ENCODE measurements around the gene FXYD3. TPM values are rescaled to one million over a fixed set of nuclear protein-coding genes. Genes with fewer than 3 reads are reported as not detected.

FXYD3 gene
- total RNA-seq, 2 experiments from 2014 or later, result 0.35 to 0.88 TPM

GRCh38 chr19:35093941-35094647 lies 21.5 kb upstream of the FXYD3 start:
- Histone ChIP-seq H2AFZ (ENCODE audit: low read length) (no peak overlapping the region), H3K4me3 (ENCODE audit: low read depth, low read length, poor library complexity, severe bottlenecking) (no peak overlapping the region), H3K9me3 (ENCODE audit: low read length) (no peaks in the 10 kb centered on the region), H3K9me2 (ENCODE audit: insufficient read depth, low read length) (no peaks in the 10 kb centered on the region), H3K36me3 (ENCODE audit: insufficient read depth, low read length) (no peaks in the 10 kb centered on the region), H4K20me1 (ENCODE audit: insufficient read depth, low read length) (no peaks in the 10 kb centered on the region), H3K79me2 (ENCODE audit: insufficient read depth, low read depth, low read length) (no peaks in the 10 kb centered on the region), H3K4me2 (ENCODE audit: low read length) (no peak overlapping the region), H3K4me1 (ENCODE audit: insufficient read depth, low read length, poor library complexity, severe bottlenecking) (peaks cover 23% of the 10 kb centered on the region), H3K27ac (ENCODE audit: low read depth, low read length, poor library complexity, severe bottlenecking) (no peak overlapping the region)
- BruUV-seq (replicated peaks), result no TSS peak
- ChIA-PET POLR2A (no interaction called here), CTCF (ENCODE audit: unreplicated experiment) (no interaction called here)
- TF ChIP-seq EZH2phosphoT487 (IDR thresholded peaks at IDR 0.05; ENCODE audit: borderline replicate concordance, low read depth, low read length) (no peak), CTCF (conservative IDR thresholded peaks at IDR 0.05; ENCODE audit: low read length) (no peak)
- DNase-seq (ENCODE audit: low spot score), result no peak
- intact Hi-C loops (cut with micrococcal nuclease; ENCODE audit: unreplicated experiment), result no loop called here

- H3K4me1 ChIP-seq (ENCODE audit: insufficient read depth, low read length, poor library complexity, severe bottlenecking), result peaks cover 17% of the 10 kb centered on the region
- ChIA-PET CTCF (ENCODE audit: unreplicated experiment) (no interaction called here), POLR2A (no interaction called here)
- H3K9me3 ChIP-seq (ENCODE audit: low read length), result no peaks in the 10 kb centered on the region
- no peak overlapping the region for H3K27ac ChIP-seq (ENCODE audit: low read depth, low read length, poor library complexity, severe bottlenecking)
- no peaks in the 10 kb centered on the region for H3K36me3 ChIP-seq (ENCODE audit: insufficient read depth, low read length)
- H2AFZ ChIP-seq (ENCODE audit: low read length), result no peak overlapping the region
- no TSS peak for BruUV-seq (replicated peaks)
- H3K4me2 ChIP-seq (ENCODE audit: low read length), result no peak overlapping the region
- H3K79me2 ChIP-seq (ENCODE audit: insufficient read depth, low read depth, low read length), result no peaks in the 10 kb centered on the region
- TF ChIP-seq EZH2phosphoT487 (IDR thresholded peaks at IDR 0.05; ENCODE audit: borderline replicate concordance, low read depth, low read length) (no peak), CTCF (conservative IDR thresholded peaks at IDR 0.05; ENCODE audit: low read length) (no peak)
- no peak for DNase-seq (ENCODE audit: low spot score)
- no peaks in the 10 kb centered on the region for H4K20me1 ChIP-seq (ENCODE audit: insufficient read depth, low read length)
- H3K4me3 ChIP-seq (ENCODE audit: low read depth, low read length, poor library complexity, severe bottlenecking), result no peak overlapping the region
- H3K9me2 ChIP-seq (ENCODE audit: insufficient read depth, low read length), result no peaks in the 10 kb centered on the region
- intact Hi-C loops (cut with micrococcal nuclease; ENCODE audit: unreplicated experiment), result no loop called here
Observed at GRCh38 chr19:35094656-35095055, 21.0 kb upstream of the FXYD3 start.

DNA sequence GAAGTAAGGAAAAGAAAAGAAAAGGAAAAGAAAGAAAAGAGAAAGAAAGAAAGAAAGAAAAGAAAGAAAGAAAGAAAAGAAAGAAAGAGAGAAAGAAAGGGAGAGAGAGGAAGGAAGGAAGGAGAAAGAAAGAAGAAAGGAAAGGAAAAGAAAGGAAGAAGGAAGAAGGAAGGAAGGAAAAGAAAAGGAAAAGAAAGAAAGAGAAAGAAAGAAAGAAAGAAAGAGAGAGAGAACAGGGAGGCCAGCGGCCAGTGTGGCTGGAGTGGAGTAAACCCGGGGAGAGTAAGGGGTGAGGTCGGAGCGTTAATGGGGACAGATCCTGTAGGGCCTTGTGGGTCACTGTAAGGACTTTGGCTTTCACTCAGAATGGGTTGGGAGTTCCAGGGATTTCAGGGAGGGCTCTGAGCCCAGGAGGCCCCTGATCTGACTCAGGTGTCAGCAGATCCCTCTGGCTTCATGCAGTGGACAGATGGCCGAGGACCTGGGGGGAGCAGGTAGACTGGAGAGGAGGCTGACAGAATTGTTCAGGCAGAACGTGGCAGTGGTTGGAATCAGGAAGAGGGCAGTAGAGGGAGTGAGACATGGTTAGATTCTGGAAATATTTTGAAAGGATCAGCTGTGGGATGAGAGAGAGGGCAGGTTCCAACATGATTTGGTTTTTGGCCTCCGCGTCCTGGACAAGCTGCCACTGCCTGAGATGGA lies 19.8 kb upstream of the FXYD3 start:
- TF ChIP-seq EZH2phosphoT487 (IDR thresholded peaks at IDR 0.05; ENCODE audit: borderline replicate concordance, low read depth, low read length), result no peak
- no peak for TF ChIP-seq CTCF (conservative IDR thresholded peaks at IDR 0.05; ENCODE audit: low read length)
- Histone ChIP-seq H2AFZ (ENCODE audit: low read length) (no peak overlapping the region), H3K36me3 (ENCODE audit: insufficient read depth, low read length) (no peaks in the 10 kb centered on the region), H3K4me1 (ENCODE audit: insufficient read depth, low read length, poor library complexity, severe bottlenecking) (peaks cover 5% of the 10 kb centered on the region), H3K27ac (ENCODE audit: low read depth, low read length, poor library complexity, severe bottlenecking) (no peak overlapping the region), H3K9me3 (ENCODE audit: low read length) (no peaks in the 10 kb centered on the region), H3K4me3 (ENCODE audit: low read depth, low read length, poor library complexity, severe bottlenecking) (no peak overlapping the region), H3K4me2 (ENCODE audit: low read length) (no peak overlapping the region), H3K79me2 (ENCODE audit: insufficient read depth, low read depth, low read length) (no peaks in the 10 kb centered on the region), H3K9me2 (ENCODE audit: insufficient read depth, low read length) (no peaks in the 10 kb centered on the region), H4K20me1 (ENCODE audit: insufficient read depth, low read length) (no peaks in the 10 kb centered on the region)
- intact Hi-C loops (cut with micrococcal nuclease; ENCODE audit: unreplicated experiment), result no loop called here
- ChIA-PET POLR2A (no interaction called here), CTCF (ENCODE audit: unreplicated experiment) (no interaction called here)
- no TSS peak for BruUV-seq (replicated peaks)
- no peak for DNase-seq (ENCODE audit: low spot score)

All from OCI-LY7 (cell line).